ENCODE measurements around the gene KLHL17. TPM values are rescaled to one million over a fixed set of nuclear protein-coding genes. Genes with fewer than 3 reads are reported as not detected.

KLHL17 gene
- total RNA-seq, 2 donors from 2014 or later, result 10.9 to 24.5 TPM

GRCh38 chr1:952603-953002 is 7.8 kb upstream of the KLHL17 start:
- no peak for DNase-seq (ENCODE audit: low spot score)
- 90% methylated on average over 2 of the region's 7 CpGs for WGBS
- Histone ChIP-seq H3K9me3 (no peaks in the 10 kb centered on the region), H3K4me3 (no peak overlapping the region), H3K36me3 (peaks cover 28 to 50% of the 10 kb centered on the region in 2 donors), H3K27me3 (replicated peaks; ENCODE audit: insufficient read depth) (no peaks in the 10 kb centered on the region), H3K4me1 (replicated peaks) (peaks cover 4% of the 10 kb centered on the region), H3K27ac (no peak overlapping the region)
- TF ChIP-seq POLR2AphosphoS5 (IDR thresholded peaks at IDR 0.05) (no peak), POLR2A (IDR thresholded peaks at IDR 0.05) (no peak), CTCF (IDR thresholded peaks at IDR 0.05) (no peak)
- intact Hi-C loops (cut with DNase I), result no loop called here

- H3K36me3 ChIP-seq, result peaks cover 26 to 38% of the 10 kb centered on the region in 2 donors
- H3K27ac ChIP-seq, result no peak overlapping the region
- TF ChIP-seq POLR2A (IDR thresholded peaks at IDR 0.05) (no peak), POLR2AphosphoS5 (IDR thresholded peaks at IDR 0.05) (no peak), CTCF (IDR thresholded peaks at IDR 0.05) (no peak)
- no peak overlapping the region for H3K4me3 ChIP-seq
- peaks cover 6% of the 10 kb centered on the region for H3K4me1 ChIP-seq (replicated peaks)
- WGBS, result 90% methylated on average over 21 of the region's 32 CpGs
- DNase-seq (ENCODE audit: low spot score), result no peak
- no peaks in the 10 kb centered on the region for H3K9me3 ChIP-seq
- intact Hi-C loops (cut with DNase I), result no loop called here
- no peaks in the 10 kb centered on the region for H3K27me3 ChIP-seq (replicated peaks; ENCODE audit: insufficient read depth)
Measured at GRCh38 chr1:953524-954320, 6.7 kb upstream of the KLHL17 start.

GRCh38 chr1:954927-955326 is 5.5 kb upstream of the KLHL17 start:
- Histone ChIP-seq H3K36me3 (peaks cover 18 to 37% of the 10 kb centered on the region in 2 donors), H3K4me3 (no peak overlapping the region), H3K27me3 (replicated peaks; ENCODE audit: insufficient read depth) (no peaks in the 10 kb centered on the region), H3K4me1 (replicated peaks) (peaks cover 6% of the 10 kb centered on the region), H3K9me3 (no peaks in the 10 kb centered on the region), H3K27ac (no peak overlapping the region)
- no peak for DNase-seq (ENCODE audit: low spot score)
- intact Hi-C loops (cut with DNase I), result no loop called here
- 88% methylated on average over 13 of the region's 13 CpGs for WGBS
- TF ChIP-seq POLR2AphosphoS5 (IDR thresholded peaks at IDR 0.05) (no peak), POLR2A (IDR thresholded peaks at IDR 0.05) (no peak), CTCF (IDR thresholded peaks at IDR 0.05) (no peak)

- Histone ChIP-seq H3K36me3 (peaks cover 18 to 37% of the 10 kb centered on the region in 2 donors), H3K9me3 (no peaks in the 10 kb centered on the region), H3K27ac (no peak overlapping the region), H3K4me1 (replicated peaks) (peaks cover 6% of the 10 kb centered on the region), H3K27me3 (replicated peaks; ENCODE audit: insufficient read depth) (no peaks in the 10 kb centered on the region), H3K4me3 (no peak overlapping the region)
- TF ChIP-seq POLR2A (IDR thresholded peaks at IDR 0.05), result no peak
- no peak for TF ChIP-seq CTCF (IDR thresholded peaks at IDR 0.05)
- no peak for TF ChIP-seq POLR2AphosphoS5 (IDR thresholded peaks at IDR 0.05)
- WGBS, result 87% methylated on average over 6 of the region's 6 CpGs
- no peak for DNase-seq (ENCODE audit: low spot score)
- intact Hi-C loops (cut with DNase I), result no loop called here
Measured at GRCh38 chr1:955474-955873, 4.9 kb upstream of the KLHL17 start.

GRCh38 chr1:956636-957035 is 3.7 kb upstream of the KLHL17 start:
- Histone ChIP-seq H3K9me3 (no peaks in the 10 kb centered on the region), H3K36me3 (peaks cover 18 to 30% of the 10 kb centered on the region in 2 donors), H3K27ac (no peak overlapping the region), H3K4me3 (no peak overlapping the region), H3K4me1 (replicated peaks) (peaks cover 6% of the 10 kb centered on the region), H3K27me3 (replicated peaks; ENCODE audit: insufficient read depth) (no peaks in the 10 kb centered on the region)
- intact Hi-C loops (cut with DNase I), result no loop called here
- 76% methylated on average over 9 of the region's 11 CpGs for WGBS
- TF ChIP-seq POLR2AphosphoS5 (IDR thresholded peaks at IDR 0.05) (no peak), CTCF (IDR thresholded peaks at IDR 0.05) (no peak)
- DNase-seq (ENCODE audit: low spot score), result no peak

Data from prostate gland (tissue), 2 donors.